T follicular helper cell (primary cell): Measurements from ENCODE around the gene ABHD18.
"Not testable (repeated sequence)": the region's sequence is repeated elsewhere in the genome, so short reads cannot be mapped to it uniquely, and the experiment has no call there.

ENCODE experiments used
- DNase-seq: peaks from one replicate; pipeline ENCODE4 v3.0.0-alpha.2; 2020; ENCODE audit warnings: low read depth

Gene ABHD18

DNA sequence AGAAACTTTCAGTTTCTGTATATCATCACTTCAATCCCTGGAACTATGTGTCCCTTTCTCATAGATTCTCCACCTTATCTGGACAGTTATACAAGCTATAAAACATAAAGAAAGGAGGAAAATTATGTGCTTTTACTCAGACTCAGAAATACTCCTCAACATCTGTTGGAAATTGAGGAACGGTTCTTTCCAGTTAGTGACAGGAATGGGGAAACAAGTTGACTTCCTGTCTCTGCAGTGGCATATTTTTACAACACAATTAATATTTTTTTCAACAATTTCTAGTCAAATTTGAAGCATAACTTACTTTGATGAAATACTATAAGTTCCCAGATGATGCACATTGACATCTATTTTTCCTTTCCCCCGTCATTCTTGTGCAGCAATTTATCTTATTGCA lies 27.9 kb downstream of the ABHD18 start:
- no peak for DNase-seq

DNA sequence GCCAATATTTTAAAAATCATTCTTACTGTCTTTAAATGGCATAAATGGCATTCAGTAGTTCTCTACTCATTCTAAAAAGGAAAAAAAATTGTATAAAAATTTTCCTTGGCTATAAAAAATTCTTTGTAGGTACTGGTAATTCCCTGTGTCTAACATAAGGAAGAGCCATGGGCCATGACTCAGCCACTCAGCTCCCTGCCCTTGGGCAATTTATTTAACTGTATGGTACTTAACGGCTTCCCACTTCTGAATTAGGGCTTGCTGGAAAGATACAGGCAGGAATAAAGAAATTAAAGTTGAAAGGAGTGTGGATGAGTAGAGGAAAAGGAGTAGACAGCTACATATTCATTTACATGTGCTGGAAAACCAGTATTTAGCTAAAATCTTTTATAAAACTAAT lies 30.6 kb downstream of the ABHD18 start:
- DNase-seq: no peak

DNA sequence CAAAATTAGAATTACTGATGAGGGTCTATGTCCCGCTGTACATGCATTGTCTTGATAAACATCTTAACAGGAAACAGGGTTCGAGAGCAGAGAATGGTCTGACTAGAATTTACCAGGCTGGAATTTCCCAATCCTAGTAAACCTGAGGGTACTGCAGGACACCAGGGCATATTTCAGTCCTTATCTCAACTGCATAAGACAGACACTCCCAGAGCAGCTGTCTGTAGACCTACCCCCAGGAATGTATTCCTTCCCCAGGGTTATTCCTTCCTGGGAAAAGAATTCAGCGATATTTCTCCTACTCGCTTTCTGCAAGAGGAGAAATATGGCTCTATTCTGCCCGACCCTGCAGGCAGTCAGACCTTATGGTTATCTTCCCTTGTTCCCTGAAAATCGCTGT lies 31.3 kb downstream of the ABHD18 start:
- DNase-seq: not testable (repeated sequence)

DNA sequence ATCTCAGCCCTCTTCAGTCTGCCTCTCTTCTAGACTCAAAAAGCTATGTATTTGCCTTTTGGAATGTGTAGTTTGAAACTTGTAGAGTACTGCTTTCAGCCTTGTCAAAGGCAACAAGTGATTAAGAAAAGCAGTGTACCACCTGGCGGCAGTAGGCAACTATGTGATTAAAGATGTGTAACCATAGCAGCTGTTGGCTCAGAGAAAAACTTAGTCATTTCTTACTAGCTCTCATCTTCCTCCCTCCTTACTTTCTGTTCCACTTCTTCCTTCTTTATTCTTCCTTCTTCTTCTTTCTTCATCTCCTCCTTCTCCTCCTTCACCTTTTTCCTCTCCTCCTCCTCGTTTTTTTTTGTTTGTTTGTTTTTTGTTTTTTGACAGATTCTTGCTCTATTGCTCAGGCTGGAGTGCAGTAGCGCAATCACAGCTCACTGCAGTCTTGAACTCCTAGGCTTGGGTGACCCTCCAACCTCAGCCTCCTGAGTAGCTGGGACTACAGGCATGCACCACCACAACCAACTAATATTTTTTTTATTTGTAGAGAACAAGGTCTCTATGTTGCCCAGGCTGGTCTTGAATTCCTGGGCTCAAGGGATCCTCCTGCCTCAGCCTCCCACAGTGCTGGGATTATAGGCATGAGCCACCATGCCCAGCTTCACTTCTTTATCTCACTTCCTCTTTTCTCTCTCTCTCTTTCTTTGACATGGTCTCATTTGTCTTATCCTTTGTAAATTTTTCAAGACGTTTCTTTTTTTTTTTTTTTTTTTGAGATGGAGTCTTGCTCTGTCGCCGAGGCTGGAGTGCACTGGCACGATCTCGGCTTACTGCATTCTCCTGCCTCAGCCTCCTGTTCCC lies 32.6 kb downstream of the ABHD18 start:
- DNase-seq: no peak

DNA sequence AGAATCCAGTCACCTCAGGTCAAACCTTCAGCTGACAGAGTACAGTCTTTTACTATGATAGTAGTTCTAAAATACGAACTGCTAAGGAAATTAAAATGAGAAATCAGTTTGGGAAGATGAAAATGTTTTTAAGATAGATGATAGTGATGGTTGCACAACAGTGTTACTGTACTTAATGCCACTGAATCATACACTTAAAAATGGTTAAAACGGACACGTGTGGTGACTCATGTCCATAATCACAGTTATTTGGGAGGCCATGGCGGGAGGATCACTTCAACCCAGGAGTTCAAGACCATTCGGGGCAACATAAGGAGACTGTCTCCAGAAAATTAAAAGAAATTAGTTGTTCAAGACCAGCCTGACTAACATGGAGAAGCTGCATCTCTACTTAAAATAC lies 41.4 kb downstream of the ABHD18 start:
- no peak for DNase-seq

DNA sequence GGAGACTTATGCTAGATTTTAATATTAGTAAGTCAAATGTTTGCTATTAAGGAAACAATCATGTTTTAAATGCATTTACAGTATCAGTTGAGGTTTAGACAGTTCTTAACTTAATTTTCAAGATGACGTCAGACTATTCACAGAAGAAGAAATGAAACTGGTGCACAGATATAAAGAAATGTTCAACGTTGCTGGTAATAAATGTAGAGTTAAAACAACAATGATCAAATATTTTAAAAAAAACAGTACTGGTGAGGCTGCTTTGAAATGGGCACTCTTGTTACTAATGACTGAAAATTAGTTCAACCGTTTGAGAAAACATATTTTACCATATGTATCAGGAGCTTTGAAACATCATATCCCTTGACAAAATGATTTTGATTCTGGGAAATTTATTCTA lies 44.2 kb downstream of the ABHD18 start:
- no peak for DNase-seq

DNA sequence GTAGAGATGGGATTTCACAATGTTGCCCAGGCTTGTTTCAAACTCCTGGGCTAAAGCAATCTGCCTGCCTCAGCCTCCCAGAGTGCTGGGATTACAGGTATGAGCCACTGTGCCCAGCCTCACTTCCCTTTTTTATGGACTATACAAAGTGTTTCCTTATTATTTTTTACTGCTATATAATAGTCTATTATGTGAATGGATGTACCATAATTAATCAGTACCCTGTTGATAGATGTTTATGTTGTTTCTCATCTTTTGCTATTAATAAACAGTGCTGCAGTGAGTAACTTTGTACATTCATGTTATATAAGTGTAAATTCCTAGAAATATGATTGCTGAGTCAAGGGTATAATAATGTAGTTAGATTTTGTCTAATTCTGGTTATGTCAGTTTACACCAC lies 60.1 kb downstream of the ABHD18 start:
- DNase-seq: no peak

DNA sequence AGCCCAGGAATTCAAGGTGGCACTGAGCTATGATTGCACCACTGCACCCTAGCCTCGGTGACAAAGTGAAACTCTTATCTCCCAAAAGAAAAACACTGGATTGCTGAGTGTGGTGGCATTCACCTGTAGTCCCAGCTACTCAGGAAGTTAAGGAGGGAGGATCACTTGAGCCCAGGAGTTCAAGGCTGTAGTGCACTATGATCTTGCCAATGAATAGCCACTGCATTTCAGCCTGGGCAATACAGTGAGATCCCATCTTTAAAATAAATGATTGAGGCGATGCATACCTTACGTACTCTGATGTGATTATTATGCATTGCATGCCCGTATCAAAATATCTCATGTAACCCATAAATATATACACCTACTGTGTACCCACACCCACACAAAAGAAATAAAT lies 64.7 kb downstream of the ABHD18 start:
- no peak for DNase-seq

DNA sequence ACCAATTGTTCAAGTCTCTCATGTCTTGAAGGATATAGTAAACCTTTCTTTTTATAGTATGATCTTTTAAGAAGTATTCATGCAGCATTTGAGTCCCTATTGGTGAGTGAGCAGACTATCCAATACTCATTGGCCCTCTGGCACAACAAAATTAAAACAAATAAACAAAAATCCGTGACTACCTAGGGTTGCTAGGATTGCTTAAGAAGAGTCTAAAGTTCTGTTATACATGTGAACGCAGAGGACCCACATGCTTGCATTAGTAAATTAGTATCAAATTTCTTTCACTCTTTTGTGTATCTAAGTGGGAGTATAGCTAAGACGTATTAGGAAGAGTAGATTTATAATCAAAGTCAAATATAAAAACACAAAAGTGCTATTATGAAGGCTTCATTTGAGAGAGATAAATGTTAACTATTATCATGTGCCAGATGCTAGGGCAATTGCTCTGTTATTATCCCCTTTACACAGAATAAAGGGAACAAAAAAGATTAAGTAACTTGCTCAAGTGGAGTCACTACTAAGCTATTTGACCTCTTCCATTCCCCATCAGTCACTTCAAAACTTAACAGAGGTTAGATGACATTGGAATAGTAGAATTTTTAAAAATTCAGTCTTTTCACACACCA lies 66.7 kb downstream of the ABHD18 start:
- DNase-seq: no peak

DNA sequence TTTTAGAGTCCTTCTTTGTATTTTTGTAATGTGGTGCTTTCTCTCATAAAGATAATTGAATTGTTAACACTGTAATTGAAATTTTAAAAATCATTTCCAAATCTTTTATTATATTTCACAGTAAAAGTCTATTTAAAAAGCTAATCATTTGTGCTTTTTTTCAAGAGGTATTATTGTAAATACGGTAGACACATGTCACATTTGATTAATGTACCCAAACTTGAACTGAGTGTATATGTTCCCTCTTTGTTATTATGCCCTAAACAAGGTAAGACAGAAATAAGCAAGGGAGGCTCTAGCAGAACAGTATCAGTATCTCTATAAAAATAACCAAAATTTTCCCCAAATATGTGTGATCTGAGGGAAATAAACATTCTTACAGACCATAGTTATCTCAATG lies 74.4 kb downstream of the ABHD18 start:
- DNase-seq: no peak

DNA sequence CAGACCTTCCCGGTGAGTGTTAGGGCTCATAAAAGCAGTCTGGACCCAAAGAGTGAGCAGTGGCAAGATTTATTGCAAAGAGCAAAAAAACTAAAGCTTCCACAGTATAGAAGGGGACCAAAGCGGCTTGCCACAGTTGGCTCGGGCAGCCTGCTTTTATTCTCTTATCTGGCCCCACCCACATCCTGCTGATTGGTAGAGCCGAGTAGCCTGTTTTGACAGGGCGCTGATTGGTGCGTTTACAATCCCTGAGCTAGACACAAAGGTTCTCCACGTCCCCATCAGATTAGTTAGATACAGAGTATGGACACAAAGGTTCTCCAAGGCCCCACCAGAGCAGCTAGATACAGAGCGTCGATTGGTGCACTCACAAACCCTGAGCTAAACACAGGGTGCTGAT lies 81.8 kb downstream of the ABHD18 start:
- not testable (repeated sequence) for DNase-seq

DNA sequence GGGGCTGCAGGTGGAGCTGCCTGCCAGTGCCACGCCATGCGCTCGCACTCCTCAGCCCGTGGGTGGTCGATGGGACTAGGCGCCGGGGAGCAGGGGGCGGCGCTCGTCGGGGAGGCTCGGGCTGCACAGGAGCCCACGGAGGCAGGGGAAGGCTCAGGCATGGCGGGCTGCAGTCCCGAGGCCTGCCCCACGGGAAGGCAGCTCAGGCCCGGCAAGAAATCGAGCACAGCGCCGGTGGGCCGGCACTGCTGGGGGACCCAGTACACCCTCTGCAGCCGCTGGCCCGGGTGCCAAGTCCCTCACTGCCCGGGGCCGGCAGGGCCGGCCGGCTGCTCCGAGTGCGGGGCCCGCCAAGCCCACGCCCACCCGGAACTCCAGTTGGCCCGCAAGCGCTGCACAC lies 82.3 kb downstream of the ABHD18 start:
- not testable (repeated sequence) for DNase-seq

DNA sequence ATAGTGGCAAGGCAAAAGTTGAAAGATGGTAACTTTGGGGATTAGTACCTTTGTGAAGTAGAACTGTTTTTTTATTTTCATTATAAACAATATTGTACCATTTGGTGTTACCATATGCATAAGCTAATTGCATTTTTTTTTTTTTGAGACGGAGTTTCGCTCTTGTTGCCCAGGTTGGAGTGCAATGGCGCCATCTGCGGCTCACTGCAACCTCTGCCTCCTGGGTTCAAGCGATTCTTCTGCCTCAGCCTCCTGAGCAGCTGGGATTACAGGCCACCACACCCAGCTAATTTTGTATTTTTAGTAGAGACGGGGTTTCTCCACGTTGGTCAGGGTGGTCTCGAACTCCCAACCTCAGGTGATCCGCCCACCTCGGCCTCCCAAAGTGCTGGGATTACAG lies 86.0 kb downstream of the ABHD18 start:
- not testable (repeated sequence) for DNase-seq

DNA sequence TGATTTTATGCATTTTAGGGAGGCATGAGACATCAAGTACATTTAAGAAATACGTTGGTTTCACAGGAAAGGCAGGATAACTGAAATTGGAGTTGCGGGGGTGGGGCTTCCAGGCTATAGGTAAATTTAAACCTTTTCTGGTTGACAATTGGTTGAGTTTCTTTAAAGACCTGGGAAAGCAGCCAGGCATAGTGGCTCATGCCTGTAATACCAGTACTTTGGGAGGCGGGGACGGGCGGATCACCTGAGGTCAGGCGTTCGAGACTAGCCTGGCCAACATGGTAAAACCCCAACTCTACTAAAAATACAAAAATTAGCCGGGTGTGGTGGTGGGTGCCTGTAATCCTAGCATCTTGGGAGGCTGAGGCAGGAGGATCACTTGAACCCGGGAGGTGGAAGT lies 89.7 kb downstream of the ABHD18 start:
- not testable (repeated sequence) for DNase-seq

DNA sequence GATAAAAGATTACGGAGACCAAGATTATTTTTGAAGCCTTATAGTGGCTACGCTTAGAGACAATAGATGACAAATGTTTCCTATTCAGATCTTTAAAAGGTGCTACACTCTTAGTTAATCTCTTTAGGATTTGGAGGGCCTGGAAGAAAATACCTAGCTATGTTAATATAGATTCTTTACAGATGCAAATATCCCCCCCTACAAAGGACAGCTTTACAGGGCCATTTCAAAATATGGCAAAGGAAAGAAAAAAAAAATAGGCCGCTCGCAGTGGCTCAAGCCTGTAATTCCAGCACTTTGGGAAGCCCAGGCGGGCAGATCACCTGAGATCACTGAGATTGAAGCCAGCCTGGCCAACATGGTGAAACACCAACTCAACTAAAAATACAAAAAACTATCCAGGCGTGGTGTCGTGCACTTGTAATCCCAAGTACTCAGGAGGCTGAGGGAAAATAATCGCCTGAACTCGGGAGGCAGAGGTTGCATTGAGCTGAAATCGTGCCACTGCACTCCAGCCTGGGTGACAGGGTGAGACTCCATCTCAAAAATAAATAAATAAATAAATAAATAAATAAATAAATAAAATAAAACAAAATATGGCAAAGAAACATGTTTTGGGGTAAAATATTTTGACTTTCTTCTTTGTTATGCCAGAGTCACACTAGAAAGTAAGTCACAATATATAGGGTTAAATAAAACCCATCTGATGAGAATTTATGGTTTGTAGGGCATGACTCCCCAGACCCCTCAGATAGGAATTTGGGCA lies 90.4 kb downstream of the ABHD18 start:
- DNase-seq: not testable (repeated sequence)

DNA sequence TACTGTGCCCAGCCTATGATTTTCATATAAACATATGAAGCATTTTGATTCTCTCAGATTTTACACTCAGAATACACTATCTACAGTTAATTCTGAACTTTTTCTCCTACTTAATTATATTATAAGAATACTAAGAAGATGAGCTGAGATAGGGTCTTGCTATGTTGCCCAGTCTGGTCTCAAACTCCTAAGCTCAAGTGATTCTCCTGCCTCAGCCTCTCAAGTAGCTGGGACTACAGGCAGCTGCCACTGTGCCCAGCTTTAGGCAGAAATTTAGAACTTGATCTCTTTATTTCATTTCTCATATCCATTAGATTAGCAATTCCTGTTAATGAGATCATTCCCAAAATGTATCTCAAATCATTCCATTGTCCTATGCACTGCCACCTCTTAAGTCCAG lies 91.2 kb downstream of the ABHD18 start:
- DNase-seq: no peak

DNA sequence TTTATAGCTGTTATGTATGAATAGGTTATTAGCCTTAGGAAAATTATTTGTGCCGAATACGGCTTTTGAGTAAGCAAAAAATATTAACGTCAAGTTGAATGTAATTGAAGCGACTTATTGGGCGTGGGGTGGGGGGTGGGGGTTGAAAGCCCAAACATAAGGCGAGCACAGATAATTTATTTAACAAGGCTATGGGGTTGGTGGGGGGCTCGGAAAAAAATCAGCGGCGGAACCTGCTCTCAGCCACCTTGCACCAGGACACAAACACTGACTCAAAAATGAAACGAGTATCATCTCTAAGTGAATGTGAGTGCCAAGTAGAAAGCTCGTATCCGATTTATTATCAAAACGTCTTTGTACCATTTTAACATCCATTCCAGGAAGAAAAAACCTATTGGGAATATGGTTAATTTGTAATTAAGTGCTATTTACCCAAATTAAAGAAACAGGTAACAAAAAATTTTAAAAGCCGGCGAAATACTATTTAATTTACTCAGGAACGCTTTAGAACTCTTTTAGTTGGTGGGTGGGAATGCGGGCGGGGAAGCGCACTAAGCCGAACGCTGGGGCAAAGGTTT lies 95.0 kb downstream of the ABHD18 start:
- DNase-seq: no peak

DNA sequence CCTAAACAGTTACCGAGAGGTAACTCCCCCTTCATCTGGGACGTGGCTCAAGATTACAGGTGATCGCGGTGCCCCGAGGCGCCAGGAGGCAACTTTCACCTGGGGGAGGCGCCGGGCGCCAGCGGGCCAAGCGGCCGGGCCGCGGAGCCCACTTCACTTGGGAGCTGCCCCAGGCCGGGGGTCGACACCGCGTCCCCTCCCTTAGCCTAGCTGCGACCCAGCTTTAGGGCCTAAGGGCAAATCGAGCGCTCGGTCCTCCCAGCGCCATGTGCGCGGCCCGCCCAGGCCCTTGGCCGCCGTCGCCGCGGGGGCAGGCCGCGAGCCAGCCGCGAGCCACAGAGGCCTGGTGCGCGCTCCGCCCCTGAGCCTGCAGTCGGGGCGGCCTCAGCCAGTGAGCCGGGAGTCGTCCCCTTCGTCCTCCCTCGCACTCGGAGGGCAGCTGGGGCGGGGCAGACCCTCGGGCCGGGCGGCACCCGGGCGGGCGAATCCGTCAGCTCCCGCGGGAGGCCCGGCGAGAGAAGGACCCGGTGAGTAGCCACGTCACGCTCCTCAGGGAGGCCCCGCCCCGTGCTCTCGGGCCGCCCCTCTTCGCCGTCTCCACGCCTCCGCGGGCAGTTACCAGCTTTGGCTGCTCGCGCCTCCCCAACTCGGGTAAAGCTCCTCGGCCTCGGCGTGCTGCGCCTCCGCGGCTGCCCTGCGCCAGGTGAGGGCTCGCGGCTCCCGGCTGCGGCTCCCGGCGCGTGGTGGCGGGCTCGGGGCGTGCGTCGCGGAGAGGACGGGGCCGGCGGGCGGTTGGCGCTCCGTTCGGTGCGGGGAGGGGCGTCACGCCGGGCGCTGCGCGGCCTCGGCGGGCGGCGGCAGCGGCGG lies 95.7 kb downstream of the ABHD18 start, which contains the start of gene LARP1B:
LARP1B (plus strand) TSS at position 614 of the 867 bp plus-strand sequence. CDS start 13,640 bp downstream, outside the sequence.
- peak; percentile 85 for DNase-seq

DNA sequence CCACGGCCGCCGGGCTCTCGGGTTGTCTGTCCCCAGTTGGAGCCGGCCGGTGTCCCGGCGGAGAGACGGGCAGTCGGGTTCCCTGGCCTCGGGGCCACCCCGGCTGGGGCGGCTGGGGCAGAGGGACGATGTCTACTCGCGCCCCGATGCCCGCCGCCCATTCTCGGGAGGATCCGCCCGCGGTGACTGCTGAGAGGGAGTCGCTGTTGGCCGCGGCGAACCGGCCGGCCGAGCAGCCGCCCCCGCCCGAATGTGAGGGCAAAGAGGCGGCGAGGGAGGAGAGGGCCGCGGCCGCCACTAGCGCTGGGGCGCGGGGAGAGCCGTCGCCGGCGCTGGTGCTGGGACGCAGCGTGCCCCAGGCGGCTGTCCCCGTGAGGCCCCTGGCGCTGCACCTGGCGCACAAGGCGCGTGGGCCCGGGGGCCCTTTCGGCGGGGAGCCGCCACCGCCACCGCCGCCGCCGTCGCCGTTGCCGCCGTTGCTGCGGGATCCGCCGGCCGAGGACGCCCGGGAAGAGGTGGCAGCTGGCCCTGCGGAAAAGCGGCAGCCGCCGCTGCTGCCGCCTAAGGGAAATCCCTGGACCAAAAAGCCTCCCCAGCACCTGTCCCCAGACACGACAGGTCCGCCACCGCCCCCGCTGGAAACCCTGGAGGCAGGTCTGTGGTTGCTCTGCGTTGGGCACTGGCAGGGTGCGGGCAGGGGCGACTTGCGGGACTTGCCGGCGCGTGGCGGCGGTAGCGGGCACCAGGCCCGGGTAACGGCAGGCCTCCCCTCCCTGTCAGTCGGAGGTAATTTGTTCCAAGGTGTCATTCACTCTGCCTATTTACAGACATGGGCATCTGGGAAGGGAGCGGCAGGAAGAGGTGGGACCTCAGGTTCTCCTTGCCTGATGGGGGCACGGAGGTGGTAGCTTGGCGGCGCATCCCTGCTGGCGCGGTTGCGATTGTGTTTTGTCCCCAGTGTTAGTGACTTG lies 96.6 kb downstream of the ABHD18 start:
- DNase-seq: peak; percentile 41

DNA sequence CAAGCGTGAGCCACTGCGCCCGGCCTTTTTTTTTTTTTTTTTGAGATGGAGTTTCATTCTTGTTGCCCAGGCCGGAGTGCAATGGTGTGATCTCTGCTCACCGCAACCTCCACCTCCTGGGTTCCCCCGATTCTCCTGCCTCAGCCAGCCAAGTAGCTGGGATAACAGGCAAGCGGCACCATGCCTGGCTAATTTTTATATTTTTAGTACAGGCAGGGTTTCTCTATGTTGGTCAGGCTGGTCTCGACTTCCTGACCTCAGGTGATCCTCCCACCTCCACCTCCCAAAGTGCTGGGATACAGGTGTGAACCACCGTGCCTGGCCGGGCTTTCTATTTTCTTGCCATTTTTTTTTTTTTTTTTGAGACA lies 101.2 kb downstream of the ABHD18 start:
- not testable (repeated sequence) for DNase-seq
